AG09309 (cell line): ENCODE measurements around the gene ADRB1.

Experiments used
- DNase-seq: peaks from one replicate; pipeline ENCODE4 v3.0.0-alpha.2; 2010; ENCODE audit warnings: low read depth
- H3K4me3 ChIP-seq: 2 replicates; pipeline ENCODE4 v1.5.1; 2011; ENCODE audit warnings: mild to moderate bottlenecking, low read depth, low read length, moderate library complexity; ENCODE audit not compliant: control insufficient read depth
- TF ChIP-seq, protein P1 (sequence below): IDR thresholded peaks from 2 replicates; pipeline ENCODE4 v1.5.1; 2011; ENCODE audit warnings: mild to moderate bottlenecking, low read depth, low read length, inconsistent platforms; ENCODE audit not compliant: insufficient read depth, control insufficient read depth; ENCODE audit errors: missing control alignments

ADRB1 gene

DNA sequence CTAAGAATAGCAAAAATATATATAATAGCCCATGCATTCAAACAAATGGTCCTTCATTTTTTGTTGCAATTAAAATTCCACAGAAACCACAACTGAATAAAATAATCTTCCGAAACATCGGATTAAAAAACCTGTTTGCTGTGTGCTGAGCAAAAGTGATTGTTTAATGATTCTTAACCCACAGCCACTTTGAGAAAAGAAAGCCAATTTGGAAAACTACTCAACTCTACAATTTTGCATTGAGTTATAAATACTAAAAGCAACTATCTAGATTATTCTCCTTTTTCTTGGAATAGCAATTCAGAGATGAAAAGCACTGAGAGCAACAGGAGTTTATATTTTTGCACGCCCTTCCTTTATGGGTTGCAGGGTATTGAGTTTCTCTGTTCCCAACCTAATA lies 8.0 kb downstream of the ADRB1 start:
- TF ChIP-seq, protein P1, sequence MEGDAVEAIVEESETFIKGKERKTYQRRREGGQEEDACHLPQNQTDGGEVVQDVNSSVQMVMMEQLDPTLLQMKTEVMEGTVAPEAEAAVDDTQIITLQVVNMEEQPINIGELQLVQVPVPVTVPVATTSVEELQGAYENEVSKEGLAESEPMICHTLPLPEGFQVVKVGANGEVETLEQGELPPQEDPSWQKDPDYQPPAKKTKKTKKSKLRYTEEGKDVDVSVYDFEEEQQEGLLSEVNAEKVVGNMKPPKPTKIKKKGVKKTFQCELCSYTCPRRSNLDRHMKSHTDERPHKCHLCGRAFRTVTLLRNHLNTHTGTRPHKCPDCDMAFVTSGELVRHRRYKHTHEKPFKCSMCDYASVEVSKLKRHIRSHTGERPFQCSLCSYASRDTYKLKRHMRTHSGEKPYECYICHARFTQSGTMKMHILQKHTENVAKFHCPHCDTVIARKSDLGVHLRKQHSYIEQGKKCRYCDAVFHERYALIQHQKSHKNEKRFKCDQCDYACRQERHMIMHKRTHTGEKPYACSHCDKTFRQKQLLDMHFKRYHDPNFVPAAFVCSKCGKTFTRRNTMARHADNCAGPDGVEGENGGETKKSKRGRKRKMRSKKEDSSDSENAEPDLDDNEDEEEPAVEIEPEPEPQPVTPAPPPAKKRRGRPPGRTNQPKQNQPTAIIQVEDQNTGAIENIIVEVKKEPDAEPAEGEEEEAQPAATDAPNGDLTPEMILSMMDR: no peak
- DNase-seq: no peak

DNA sequence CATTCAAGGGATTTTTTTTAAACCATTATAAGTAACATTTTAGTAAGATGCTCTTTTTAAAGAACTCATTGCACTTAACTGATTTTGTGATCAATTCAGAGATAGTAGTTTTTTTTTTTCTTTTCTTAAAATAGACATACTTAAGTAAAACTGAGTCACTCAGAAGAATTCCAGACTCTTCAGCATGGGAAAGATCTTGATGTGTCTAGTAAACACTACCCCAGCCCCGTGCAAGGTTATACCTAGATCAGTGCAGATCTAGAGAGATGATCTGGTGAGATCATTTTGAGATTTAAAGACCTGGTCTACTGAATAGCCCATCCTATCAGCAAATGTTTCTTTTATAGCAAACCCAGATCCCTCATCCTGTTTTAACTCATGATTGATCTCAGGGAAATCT lies 8.6 kb downstream of the ADRB1 start:
- H3K4me3 ChIP-seq: no peak overlapping the region
- DNase-seq: no peak
- TF ChIP-seq, protein P1: no peak

More for the DNA sequence above, 8.0 kb downstream of the ADRB1 start:
- no peak overlapping the region for H3K4me3 ChIP-seq

DNA sequence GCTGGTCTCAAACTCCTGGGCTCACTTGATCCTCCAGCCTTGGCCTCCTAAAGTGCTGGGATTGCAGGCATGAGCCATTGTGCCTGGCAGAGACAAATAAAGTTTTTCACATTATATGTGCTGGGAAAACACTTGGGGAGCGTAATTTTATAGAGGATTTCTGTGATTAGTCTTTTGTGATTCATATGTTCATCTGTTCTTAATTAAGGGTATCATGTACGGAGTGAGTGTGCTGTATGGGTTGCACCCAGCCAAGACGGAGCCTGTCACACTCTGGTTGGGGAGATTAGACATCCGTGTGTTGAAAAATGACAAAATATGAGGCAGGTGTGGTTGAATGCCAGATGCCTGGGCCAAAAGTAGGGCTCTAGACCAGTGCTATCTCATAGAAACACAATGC lies 10.3 kb downstream of the ADRB1 start:
- TF ChIP-seq, protein P1: no peak
- DNase-seq: peak; percentile 32
- no peak overlapping the region for H3K4me3 ChIP-seq

DNA sequence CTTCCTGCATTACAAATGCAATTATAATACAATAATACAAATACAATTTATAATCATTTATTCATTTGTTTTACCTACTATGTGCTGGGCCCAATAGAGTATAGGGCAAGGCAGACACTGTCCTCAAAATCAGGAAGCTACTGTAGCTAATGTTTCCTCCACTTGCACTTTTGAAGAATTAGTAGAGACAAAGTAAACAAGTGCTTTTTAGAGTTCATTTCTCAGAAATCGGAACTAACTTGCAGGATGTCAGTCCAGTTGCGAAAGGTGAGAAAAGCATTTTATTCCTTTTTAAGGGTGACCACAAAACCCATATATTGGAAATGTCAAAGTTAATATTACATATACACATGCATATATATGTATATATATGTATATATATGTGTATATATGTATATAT lies 14.2 kb downstream of the ADRB1 start:
- TF ChIP-seq, protein P1: no peak
- H3K4me3 ChIP-seq: no peak overlapping the region
- DNase-seq: no peak

DNA sequence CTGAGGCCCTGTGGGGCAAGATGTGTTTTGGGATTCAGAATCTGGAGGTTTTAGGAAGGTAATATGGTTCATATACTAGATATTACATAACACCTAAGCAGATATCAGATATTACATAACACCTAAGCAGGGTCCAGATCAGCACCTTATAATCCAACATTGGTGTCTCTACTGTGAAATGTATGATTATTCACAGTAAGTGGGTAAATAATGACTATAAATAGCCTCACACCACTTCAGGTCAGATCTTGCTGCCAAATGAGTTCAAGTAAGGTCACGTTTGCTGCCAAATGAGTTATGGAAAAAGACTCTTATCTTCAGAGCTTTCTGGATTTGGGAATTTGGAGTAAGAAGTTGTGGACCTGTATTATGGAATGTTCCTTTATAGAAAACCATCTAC lies 14.6 kb downstream of the ADRB1 start:
- DNase-seq: no peak
- H3K4me3 ChIP-seq: no peak overlapping the region
- TF ChIP-seq, protein P1: no peak

DNA sequence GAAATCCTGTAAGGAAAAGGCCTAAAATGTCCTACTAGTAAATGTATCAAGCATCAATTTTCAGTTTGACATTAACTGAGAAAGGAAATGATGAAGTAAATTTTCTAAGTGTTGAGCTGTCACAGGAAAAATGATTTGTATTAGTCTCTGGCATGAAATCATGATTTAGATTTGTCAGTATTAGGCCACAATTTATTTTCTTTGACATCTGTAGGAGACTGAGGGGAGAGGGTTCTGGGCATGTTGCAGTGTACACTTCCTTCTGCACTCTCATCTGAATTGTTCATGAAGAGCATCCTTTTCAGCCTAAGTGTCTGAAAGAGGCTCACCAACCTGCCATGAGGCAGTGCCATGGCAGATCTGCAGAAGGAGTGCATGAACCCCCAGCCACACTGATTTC lies 15.9 kb downstream of the ADRB1 start:
- TF ChIP-seq, protein P1: no peak

DNA sequence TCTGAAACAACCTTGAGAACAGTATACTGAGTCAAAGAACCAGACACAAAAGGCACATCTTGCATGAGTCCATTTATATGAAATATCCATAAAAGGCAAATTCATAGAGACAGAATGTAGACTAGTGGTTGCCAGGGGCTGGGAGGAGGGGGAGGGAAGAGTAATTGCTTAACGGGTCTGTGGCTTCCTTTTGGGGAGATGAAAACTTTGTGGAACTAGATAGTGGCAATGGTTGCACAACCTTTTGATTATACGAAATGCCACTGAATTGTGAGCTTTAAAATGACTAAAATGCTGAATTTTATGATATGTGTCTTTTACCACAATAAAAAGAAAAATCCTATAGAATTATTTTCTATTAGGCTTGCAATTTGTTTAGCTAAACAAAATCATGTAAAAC lies 16.8 kb downstream of the ADRB1 start:
- DNase-seq: no peak
- TF ChIP-seq, protein P1: no peak
- no peak overlapping the region for H3K4me3 ChIP-seq

More for the DNA sequence above, 15.9 kb downstream of the ADRB1 start:
- no peak for DNase-seq
- H3K4me3 ChIP-seq: no peak overlapping the region
